Prostate gland (tissue), 2 donors: ENCODE data around the gene TOM1L2.

Experiments
- POLR2A ChIP-seq: fragments of 450-650 bp; IDR thresholded peaks from one replicate; pipeline ENCODE4 v1.6.1; 2016; ENCODE audit warnings: antibody characterized with exemption, mild to moderate bottlenecking
- POLR2AphosphoS5 ChIP-seq: sonication (generic); formaldehyde crosslinking; IDR thresholded peaks from one replicate; pipeline ENCODE4 v1.6.1; 2017; ENCODE audit warnings: antibody characterized with exemption
- TF ChIP-seq, protein P1 (sequence below), 4 experiments: fragments of 200-600 bp in 2 of 4; fragments of 450-650 bp in 2 of 4; sonication (generic) in 2 of 4; IDR thresholded peaks; 1 replicate in 3 of 4; 2 replicates in 1 of 4; pipeline ENCODE4 v1.5.1; 2016 to 2019; ENCODE audit warnings: antibody characterized with exemption in 4 of 4, mild to moderate bottlenecking in 2 of 4, moderate library complexity in 2 of 4

DNA sequence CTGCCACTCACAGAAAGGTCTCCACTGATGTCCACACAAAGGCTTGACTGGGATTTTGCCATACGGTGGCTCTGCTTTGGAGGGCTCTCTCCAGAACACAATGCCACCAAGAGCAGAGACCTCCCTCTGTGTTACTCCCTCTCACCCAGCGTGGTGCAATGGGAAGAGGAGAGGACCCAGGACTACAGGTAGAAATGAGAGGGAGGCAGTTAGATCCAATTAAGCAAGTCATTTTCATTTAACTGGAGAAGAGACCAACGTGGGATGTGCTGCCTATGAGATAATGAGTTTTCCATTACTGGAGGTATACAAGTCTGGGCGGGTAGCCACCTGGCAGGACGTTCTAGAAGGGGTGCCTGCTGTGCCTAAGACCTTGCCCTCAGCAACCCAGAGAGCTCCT, 34.2 kb downstream of the TOM1L2 start:
- TF ChIP-seq, protein P1, sequence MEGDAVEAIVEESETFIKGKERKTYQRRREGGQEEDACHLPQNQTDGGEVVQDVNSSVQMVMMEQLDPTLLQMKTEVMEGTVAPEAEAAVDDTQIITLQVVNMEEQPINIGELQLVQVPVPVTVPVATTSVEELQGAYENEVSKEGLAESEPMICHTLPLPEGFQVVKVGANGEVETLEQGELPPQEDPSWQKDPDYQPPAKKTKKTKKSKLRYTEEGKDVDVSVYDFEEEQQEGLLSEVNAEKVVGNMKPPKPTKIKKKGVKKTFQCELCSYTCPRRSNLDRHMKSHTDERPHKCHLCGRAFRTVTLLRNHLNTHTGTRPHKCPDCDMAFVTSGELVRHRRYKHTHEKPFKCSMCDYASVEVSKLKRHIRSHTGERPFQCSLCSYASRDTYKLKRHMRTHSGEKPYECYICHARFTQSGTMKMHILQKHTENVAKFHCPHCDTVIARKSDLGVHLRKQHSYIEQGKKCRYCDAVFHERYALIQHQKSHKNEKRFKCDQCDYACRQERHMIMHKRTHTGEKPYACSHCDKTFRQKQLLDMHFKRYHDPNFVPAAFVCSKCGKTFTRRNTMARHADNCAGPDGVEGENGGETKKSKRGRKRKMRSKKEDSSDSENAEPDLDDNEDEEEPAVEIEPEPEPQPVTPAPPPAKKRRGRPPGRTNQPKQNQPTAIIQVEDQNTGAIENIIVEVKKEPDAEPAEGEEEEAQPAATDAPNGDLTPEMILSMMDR (IDR thresholded peaks at IDR 0.05) = no peak
- TF ChIP-seq POLR2A = no peak
- no peak for TF ChIP-seq POLR2AphosphoS5
